NCI-H1092 treated with DMSO at 0.1 percent for 48 hours (cell line): ENCODE data around the gene GPR33.
"Not testable (repeated sequence)": the region's sequence is repeated elsewhere in the genome, so short reads cannot be mapped to it uniquely, and the experiment has no call there.

Source experiments
- DNase-seq: peaks from one replicate; lab custom pipeline; 2025; lab: John Stamatoyannopoulos, UW

Gene GPR33

DNA sequence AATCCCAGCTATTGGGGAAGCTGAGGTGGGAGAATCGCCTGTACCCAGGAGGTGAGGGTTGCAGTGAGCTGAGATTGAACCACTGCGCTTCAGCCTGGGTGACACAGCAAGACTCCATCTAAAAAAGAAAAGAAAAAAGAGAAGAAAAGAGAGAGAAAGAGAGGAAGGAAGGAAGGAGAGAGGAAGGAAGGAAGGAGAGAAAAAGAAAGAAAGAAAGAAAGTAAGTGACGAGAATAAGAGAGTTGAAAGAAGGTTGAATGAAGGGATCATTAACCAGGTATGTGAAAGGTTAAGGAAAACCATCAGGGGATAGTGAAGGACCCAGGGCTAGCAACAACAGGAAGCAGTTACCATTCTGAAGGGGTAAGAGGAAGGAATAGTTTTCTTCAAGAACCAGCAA, 26.3 kb downstream of the GPR33 start:
- no peak for DNase-seq

GRCh38 chr14:31457665-31458659, 29.9 kb downstream of the GPR33 start:
- DNase-seq, result no peak

GRCh38 chr14:31456841-31457664, 30.8 kb downstream of the GPR33 start, which contains the start of gene DTD2:
TSS of gene DTD2 (minus strand) at chr14:31457506. CDS start at chr14:31457393, 113 bp downstream.
- peak; percentile 97 for DNase-seq

- peak; percentile 13 for DNase-seq
Observed at GRCh38 chr14:31449971-31450610, 37.7 kb downstream of the GPR33 start.

GRCh38 chr14:31449136-31449535, 38.7 kb downstream of the GPR33 start:
- DNase-seq, result no peak

DNA sequence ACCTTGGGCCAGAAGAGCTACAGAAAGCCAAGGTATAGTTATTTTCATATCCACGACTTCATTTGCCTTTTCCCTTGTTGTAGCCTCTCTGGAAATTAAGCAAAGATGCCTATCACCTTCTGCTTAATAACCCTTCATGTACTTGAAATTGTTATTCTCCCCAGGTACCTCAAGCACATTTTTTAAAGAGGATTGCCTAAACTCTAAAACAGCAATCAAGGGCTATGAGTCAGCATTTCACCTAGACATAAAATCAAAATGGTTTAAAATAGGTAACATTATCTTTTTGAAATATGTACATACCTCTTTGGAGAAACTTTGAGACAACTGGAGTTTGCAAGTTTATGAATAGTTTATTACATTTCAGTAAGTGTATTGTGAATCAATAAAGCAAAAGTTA, 42.1 kb downstream of the GPR33 start:
- DNase-seq, result no peak

GRCh38 chr14:31442284-31442683, 45.6 kb downstream of the GPR33 start:
- no peak for DNase-seq

- DNase-seq, result no peak
Observed at GRCh38 chr14:31441273-31442111, 46.3 kb downstream of the GPR33 start.

- no peak for DNase-seq
Observed at GRCh38 chr14:31440280-31440679, 47.6 kb downstream of the GPR33 start.

DNA sequence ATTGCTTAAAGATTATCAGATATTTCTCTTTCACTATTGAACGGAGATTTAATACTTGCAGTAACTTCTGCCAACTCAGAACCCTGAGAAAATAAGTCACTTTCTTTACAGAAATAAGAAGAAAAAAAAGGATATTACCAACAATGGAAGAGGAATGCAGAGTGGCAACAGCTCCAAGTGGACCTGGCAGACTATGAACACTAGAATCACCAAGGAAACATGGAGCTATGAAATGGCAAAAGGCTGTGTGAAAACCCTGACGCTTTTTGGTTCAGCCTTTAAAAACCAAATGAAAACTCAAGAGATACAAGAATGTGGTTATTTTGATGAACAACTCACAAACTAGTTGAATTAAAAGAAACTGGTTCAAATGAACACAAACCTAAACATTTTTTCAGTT, 48.3 kb downstream of the GPR33 start:
- no peak for DNase-seq

GRCh38 chr14:31437045-31437691, 50.7 kb downstream of the GPR33 start:
- DNase-seq, result not testable (repeated sequence)

DNA sequence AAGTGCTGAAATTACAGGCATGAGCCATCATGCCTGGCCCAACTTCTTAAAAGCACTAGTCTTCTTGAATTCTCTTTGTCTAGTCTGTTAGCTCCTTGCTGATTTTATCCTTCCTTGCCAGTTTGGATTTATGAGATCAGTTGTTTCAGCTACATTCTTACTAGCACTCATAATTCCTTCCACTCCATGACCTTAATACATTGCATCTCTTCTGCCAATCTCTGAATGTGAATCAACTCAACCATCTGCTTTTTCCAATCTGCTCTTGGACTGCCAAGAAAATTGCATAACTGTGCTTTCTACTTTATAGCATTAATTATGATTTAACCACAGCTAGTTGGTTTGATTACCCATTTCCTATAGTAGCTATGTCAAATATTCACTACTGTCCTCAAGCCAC, 52.6 kb downstream of the GPR33 start:
- no peak for DNase-seq
